ENCODE measurements around the gene CFAP126.
A peak's percentile ranks its signal among the peaks of the same experiment; 100 is the strongest.
"Not testable (repeated sequence)": the region's sequence is repeated elsewhere in the genome, so short reads cannot be mapped to it uniquely, and the experiment has no call there.

CFAP126 gene

GRCh38 chr1:161367684-161368400 lies at the start of gene CFAP126:
TSS of gene CFAP126 (minus strand) at chr1:161367876. CDS start at chr1:161367868, 8 bp downstream.
- peak; percentile 56 for DNase-seq

- not testable (repeated sequence) for DNase-seq
Observed at GRCh38 chr1:161413050-161413449, 45.4 kb upstream of the CFAP126 start.

GRCh38 chr1:161410636-161410970 lies 42.9 kb upstream of the CFAP126 start:
- DNase-seq: not testable (repeated sequence)

GRCh38 chr1:161409848-161410635 lies 42.4 kb upstream of the CFAP126 start:
- DNase-seq: not testable (repeated sequence)

- DNase-seq: no peak
Observed at GRCh38 chr1:161408429-161409052, 40.9 kb upstream of the CFAP126 start.

GRCh38 chr1:161407451-161407985 lies 39.8 kb upstream of the CFAP126 start:
- DNase-seq: no peak

GRCh38 chr1:161406551-161406950 lies 38.9 kb upstream of the CFAP126 start:
- not testable (repeated sequence) for DNase-seq

- no peak for DNase-seq
Observed at GRCh38 chr1:161404051-161404597, 36.4 kb upstream of the CFAP126 start.

GRCh38 chr1:161402446-161402845 lies 34.8 kb upstream of the CFAP126 start:
- DNase-seq: no peak

GRCh38 chr1:161399257-161399998 lies 31.8 kb upstream of the CFAP126 start:
- DNase-seq: peak; percentile 84

- no peak for DNase-seq
Observed at GRCh38 chr1:161398900-161399256, 31.2 kb upstream of the CFAP126 start.

GRCh38 chr1:161397038-161397437 lies 29.4 kb upstream of the CFAP126 start:
- not testable (repeated sequence) for DNase-seq

- no peak for DNase-seq
Observed at GRCh38 chr1:161393151-161393550, 25.5 kb upstream of the CFAP126 start.

GRCh38 chr1:161391611-161392010 lies 23.9 kb upstream of the CFAP126 start:
- DNase-seq: no peak

GRCh38 chr1:161391136-161391535 lies 23.5 kb upstream of the CFAP126 start:
- not testable (repeated sequence) for DNase-seq

- peak; percentile 53 for DNase-seq
Observed at GRCh38 chr1:161390559-161390858, 22.8 kb upstream of the CFAP126 start.

- peak; percentile 87 for DNase-seq
Observed at GRCh38 chr1:161389691-161390558, 22.2 kb upstream of the CFAP126 start.

GRCh38 chr1:161389158-161389557 lies 21.5 kb upstream of the CFAP126 start:
- DNase-seq: not testable (repeated sequence)

GRCh38 chr1:161388639-161389038 lies 21.0 kb upstream of the CFAP126 start:
- DNase-seq: no peak

GRCh38 chr1:161382214-161383019 lies 14.7 kb upstream of the CFAP126 start:
- peak; percentile 69 for DNase-seq

- DNase-seq: no peak
Observed at GRCh38 chr1:161381707-161382106, 14.0 kb upstream of the CFAP126 start.

All from NCI-H1694 treated with DMSO at 0.1 percent for 48 hours (cell line).